Measurements from ENCODE around the gene FANCC. TPM values are rescaled to one million over a fixed set of nuclear protein-coding genes. Genes with fewer than 3 reads are reported as not detected.

The FANCC gene
- total and polyA plus RNA-seq, 2 experiments from 2014 or later: 5.0 to 5.3 TPM

DNA sequence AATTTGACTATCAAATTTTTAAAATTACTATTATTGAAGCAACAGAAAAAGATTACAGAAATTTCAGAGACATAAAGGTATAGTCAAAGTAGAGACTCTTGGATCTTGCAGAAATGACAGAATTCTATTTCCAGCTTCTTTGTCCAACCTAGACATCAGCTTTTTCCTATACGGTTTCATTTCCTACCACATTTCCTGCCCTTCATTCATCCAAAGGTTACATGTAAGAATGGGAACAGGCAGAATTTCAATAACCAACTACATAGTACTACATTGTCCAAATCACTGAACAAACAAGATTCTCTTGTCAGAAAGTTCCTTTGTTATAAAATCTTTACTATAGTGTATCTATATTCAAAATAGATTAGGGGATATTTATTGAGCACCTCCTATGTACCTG, 124.9 kb downstream of the FANCC start:
- no peak overlapping the region for H3K27ac ChIP-seq
- H3K79me2 ChIP-seq (ENCODE audit: insufficient read depth): no peaks in the 10 kb centered on the region
- H3K9me3 ChIP-seq (ENCODE audit: low read depth): no peaks in the 10 kb centered on the region
- no peak for DNase-seq
- no peaks in the 10 kb centered on the region for H3K36me3 ChIP-seq (ENCODE audit: low read depth)
- H2AFZ ChIP-seq: no peak overlapping the region
- in situ Hi-C loops (cut with MboI): no loop called here
- no peak overlapping the region for H3K9ac ChIP-seq
- no peaks in the 10 kb centered on the region for H3K27me3 ChIP-seq (replicated peaks; ENCODE audit: insufficient read depth)
- 93 to 97% methylated on average over 1 of the region's 1 CpG for WGBS, 2 experiments (ENCODE audit: low coverage in 1 of 2, low lambda C conversion rate in 2 of 2, missing lambda C conversion rate in 2 of 2)
- peaks cover 3% of the 10 kb centered on the region; the same call in 1 of the 2 replicates for H3K4me1 ChIP-seq (ENCODE audit: insufficient read depth)
- TF ChIP-seq EZH2phosphoT487 (IDR thresholded peaks at IDR 0.05; ENCODE audit: insufficient read depth, low read depth) (no peak), EZH2 (IDR thresholded peaks at IDR 0.05; ENCODE audit: insufficient read depth, poor library complexity, severe bottlenecking) (no peak)
- no peaks in the 10 kb centered on the region for H4K20me1 ChIP-seq (ENCODE audit: insufficient read depth)
- H3K4me3 ChIP-seq: no peak overlapping the region
- no peaks in the 10 kb centered on the region for H3K9me2 ChIP-seq (ENCODE audit: insufficient read depth)
- no peak overlapping the region for H3K4me2 ChIP-seq (ENCODE audit: unreplicated experiment)
- H3F3A ChIP-seq (ENCODE audit: insufficient read depth): no peaks in the 10 kb centered on the region

DNA sequence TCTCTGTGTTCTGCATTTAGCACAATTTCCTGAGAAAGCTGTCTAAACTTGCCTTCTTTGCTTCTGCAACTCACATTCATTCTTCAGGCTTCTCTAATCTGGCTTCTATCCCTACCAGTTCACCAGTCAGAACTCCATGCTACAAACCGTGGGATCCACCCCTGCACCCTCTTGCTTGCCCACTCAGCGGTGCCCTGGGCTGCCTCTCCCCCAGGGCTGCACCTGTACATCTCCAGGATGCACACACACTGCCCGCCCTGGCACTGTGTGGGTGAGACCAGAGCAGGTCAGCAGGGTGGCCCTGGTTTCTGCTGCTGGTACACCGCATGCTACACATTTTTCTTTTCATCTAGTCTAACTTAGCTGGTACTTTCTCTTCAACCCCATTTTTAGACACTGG, 127.1 kb downstream of the FANCC start:
- Histone ChIP-seq H3K4me2 (ENCODE audit: unreplicated experiment) (no peak overlapping the region), H3K9me3 (ENCODE audit: low read depth) (no peaks in the 10 kb centered on the region), H3K4me3 (no peak overlapping the region), H2AFZ (no peak overlapping the region), H3K9me2 (ENCODE audit: insufficient read depth) (no peaks in the 10 kb centered on the region), H3K36me3 (ENCODE audit: low read depth) (no peaks in the 10 kb centered on the region), H3K27ac (no peak overlapping the region), H3K79me2 (ENCODE audit: insufficient read depth) (no peaks in the 10 kb centered on the region), H3F3A (ENCODE audit: insufficient read depth) (no peaks in the 10 kb centered on the region), H3K4me1 (ENCODE audit: insufficient read depth) (no peaks in the 10 kb centered on the region), H3K27me3 (replicated peaks; ENCODE audit: insufficient read depth) (no peaks in the 10 kb centered on the region), H3K9ac (no peak overlapping the region), H4K20me1 (ENCODE audit: insufficient read depth) (no peaks in the 10 kb centered on the region)
- in situ Hi-C loops (cut with MboI): no loop called here
- TF ChIP-seq EZH2phosphoT487 (IDR thresholded peaks at IDR 0.05; ENCODE audit: insufficient read depth, low read depth): no peak
- 97 to 98% methylated on average over 4 of the region's 4 CpGs for WGBS, 2 experiments (ENCODE audit: low coverage in 1 of 2, low lambda C conversion rate in 2 of 2, missing lambda C conversion rate in 2 of 2)
- DNase-seq: no peak

DNA sequence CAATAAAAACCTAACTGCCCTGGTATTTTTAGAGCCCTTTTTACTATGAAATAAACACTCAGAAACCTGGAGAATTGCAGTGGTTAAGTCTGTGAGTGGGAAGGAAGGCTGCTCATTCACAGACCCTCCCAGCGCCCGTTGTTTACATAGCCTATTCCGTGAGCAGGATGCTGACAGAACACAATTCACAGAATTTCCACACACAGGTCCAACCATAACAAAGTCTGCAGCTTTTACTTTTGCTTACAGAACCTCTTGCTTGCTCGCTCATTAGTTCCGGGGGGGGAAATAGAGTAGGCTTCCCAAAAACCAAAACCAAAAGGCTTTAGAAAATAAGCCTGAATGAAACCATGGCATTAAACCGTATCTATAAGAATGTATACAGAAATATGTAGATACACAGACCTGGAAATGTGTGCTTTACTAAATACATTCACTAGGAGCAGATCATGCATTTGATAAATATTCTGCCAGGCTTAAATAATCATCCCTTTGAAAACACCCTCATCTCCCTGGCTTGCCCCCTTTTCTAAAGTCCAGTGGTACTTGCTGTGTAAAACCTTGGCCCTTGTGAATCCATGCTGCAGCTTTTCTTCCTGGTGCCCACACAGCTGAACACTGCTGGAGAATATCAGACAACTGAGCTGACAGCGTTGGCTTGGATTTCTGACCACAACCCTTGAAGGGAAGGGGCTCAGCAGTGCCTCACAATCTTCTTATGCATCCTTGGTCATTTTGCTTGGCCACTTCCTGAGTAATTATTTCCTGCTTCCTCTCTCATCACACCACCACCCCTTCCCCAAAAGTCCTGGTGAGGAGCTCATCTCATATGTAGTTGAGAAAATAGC, 128.0 kb downstream of the FANCC start:
- H3K36me3 ChIP-seq (ENCODE audit: low read depth): no peaks in the 10 kb centered on the region
- WGBS, 2 experiments (ENCODE audit: low coverage in 1 of 2, low lambda C conversion rate in 2 of 2, missing lambda C conversion rate in 2 of 2): 75 to 77% methylated on average over 7 of the region's 7 CpGs
- no peaks in the 10 kb centered on the region for H3K27me3 ChIP-seq (replicated peaks; ENCODE audit: insufficient read depth)
- in situ Hi-C loops (cut with MboI): no loop called here
- H4K20me1 ChIP-seq (ENCODE audit: insufficient read depth): no peaks in the 10 kb centered on the region
- H3K27ac ChIP-seq: no peak overlapping the region
- TF ChIP-seq EZH2phosphoT487 (IDR thresholded peaks at IDR 0.05; ENCODE audit: insufficient read depth, low read depth) (no peak), EZH2 (IDR thresholded peaks at IDR 0.05; ENCODE audit: insufficient read depth, poor library complexity, severe bottlenecking) (no peak)
- no peak overlapping the region for H3K4me3 ChIP-seq
- no peak overlapping the region for H2AFZ ChIP-seq
- no peak overlapping the region for H3K4me2 ChIP-seq (ENCODE audit: unreplicated experiment)
- H3K9me2 ChIP-seq (ENCODE audit: insufficient read depth): no peaks in the 10 kb centered on the region
- H3K9me3 ChIP-seq (ENCODE audit: low read depth): no peaks in the 10 kb centered on the region
- no peaks in the 10 kb centered on the region for H3K4me1 ChIP-seq (ENCODE audit: insufficient read depth)
- no peaks in the 10 kb centered on the region for H3K79me2 ChIP-seq (ENCODE audit: insufficient read depth)
- H3K9ac ChIP-seq: no peak overlapping the region
- DNase-seq: no peak
- H3F3A ChIP-seq (ENCODE audit: insufficient read depth): no peaks in the 10 kb centered on the region

DNA sequence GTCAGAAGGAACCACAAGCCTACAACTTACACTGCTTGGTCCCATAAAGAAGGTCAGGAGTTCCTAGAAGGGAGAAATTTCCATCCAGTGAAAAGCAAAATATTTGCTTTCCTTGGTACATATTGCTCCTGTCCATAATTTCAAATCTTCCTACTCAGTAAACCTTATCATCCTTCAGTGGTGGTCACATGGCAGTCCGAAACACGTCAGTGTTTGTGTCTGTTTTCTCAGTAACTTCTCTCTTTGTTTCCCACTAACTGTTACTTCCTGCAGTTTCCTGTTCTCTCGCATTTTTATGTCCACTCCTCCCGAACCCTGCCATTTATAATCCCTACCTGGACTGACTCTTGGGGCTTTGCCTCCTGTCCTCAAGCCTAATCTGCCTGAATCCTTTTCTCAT, 129.1 kb downstream of the FANCC start:
- no peak overlapping the region for H3K4me2 ChIP-seq (ENCODE audit: unreplicated experiment)
- H4K20me1 ChIP-seq (ENCODE audit: insufficient read depth): no peaks in the 10 kb centered on the region
- in situ Hi-C loops (cut with MboI): no loop called here
- no peaks in the 10 kb centered on the region for H3F3A ChIP-seq (ENCODE audit: insufficient read depth)
- no peak overlapping the region for H2AFZ ChIP-seq
- no peak overlapping the region for H3K9ac ChIP-seq
- no peaks in the 10 kb centered on the region for H3K4me1 ChIP-seq (ENCODE audit: insufficient read depth)
- no peaks in the 10 kb centered on the region for H3K36me3 ChIP-seq (ENCODE audit: low read depth)
- H3K79me2 ChIP-seq (ENCODE audit: insufficient read depth): no peaks in the 10 kb centered on the region
- 97 to 98% methylated on average over 4 of the region's 4 CpGs for WGBS, 2 experiments (ENCODE audit: low coverage in 1 of 2, low lambda C conversion rate in 2 of 2, missing lambda C conversion rate in 2 of 2)
- no peak overlapping the region for H3K4me3 ChIP-seq
- no peak for TF ChIP-seq EZH2phosphoT487 (IDR thresholded peaks at IDR 0.05; ENCODE audit: insufficient read depth, low read depth)
- TF ChIP-seq EZH2 (IDR thresholded peaks at IDR 0.05; ENCODE audit: insufficient read depth, poor library complexity, severe bottlenecking): no peak
- H3K9me2 ChIP-seq (ENCODE audit: insufficient read depth): no peaks in the 10 kb centered on the region
- H3K27me3 ChIP-seq (replicated peaks; ENCODE audit: insufficient read depth): no peaks in the 10 kb centered on the region
- DNase-seq: no peak
- no peak overlapping the region for H3K27ac ChIP-seq
- no peaks in the 10 kb centered on the region for H3K9me3 ChIP-seq (ENCODE audit: low read depth)
